Measurements from ENCODE around the gene BCAR3.

The BCAR3 gene

GRCh38 chr1:93640656-93641440 is 40.8 kb downstream of the BCAR3 start:
- no peak for DNase-seq (ENCODE audit: low read depth in 2 of 2, low spot score in 1 of 2)

GRCh38 chr1:93638981-93639380 is 42.7 kb downstream of the BCAR3 start:
- DNase-seq (ENCODE audit: low read depth in 2 of 2, low spot score in 1 of 2), result no peak

- DNase-seq (ENCODE audit: low read depth in 2 of 2, low spot score in 1 of 2), result no peak
These were observed 43.3 kb downstream of the BCAR3 start for GRCh38 chr1:93638307-93638847.

GRCh38 chr1:93636712-93637111 is 44.9 kb downstream of the BCAR3 start:
- DNase-seq (ENCODE audit: low read depth in 2 of 2, low spot score in 1 of 2), result no peak

GRCh38 chr1:93635614-93636543 is 45.8 kb downstream of the BCAR3 start:
- no peak for DNase-seq (ENCODE audit: low read depth in 2 of 2, low spot score in 1 of 2)

GRCh38 chr1:93633313-93633712 is 48.3 kb downstream of the BCAR3 start:
- no peak for DNase-seq (ENCODE audit: low read depth in 2 of 2, low spot score in 1 of 2)

GRCh38 chr1:93631626-93632365 is 49.8 kb downstream of the BCAR3 start:
- no peak for DNase-seq (ENCODE audit: low read depth in 2 of 2, low spot score in 1 of 2)

GRCh38 chr1:93630168-93630567 is 51.5 kb downstream of the BCAR3 start:
- DNase-seq (ENCODE audit: low read depth in 2 of 2, low spot score in 1 of 2), result no peak

GRCh38 chr1:93629101-93630059 is 52.3 kb downstream of the BCAR3 start:
- no peak for DNase-seq (ENCODE audit: low read depth in 2 of 2, low spot score in 1 of 2)

GRCh38 chr1:93628681-93629080 is 53.0 kb downstream of the BCAR3 start:
- DNase-seq (ENCODE audit: low read depth in 2 of 2, low spot score in 1 of 2), result no peak

- DNase-seq (ENCODE audit: low read depth in 2 of 2, low spot score in 1 of 2), result no peak
These were observed 55.9 kb downstream of the BCAR3 start for GRCh38 chr1:93625582-93626327.

- DNase-seq (ENCODE audit: low read depth in 2 of 2, low spot score in 1 of 2), result no peak
These were observed 57.8 kb downstream of the BCAR3 start for GRCh38 chr1:93623875-93624274.

GRCh38 chr1:93623436-93623835 is 58.2 kb downstream of the BCAR3 start:
- no peak for DNase-seq (ENCODE audit: low read depth in 2 of 2, low spot score in 1 of 2)

- DNase-seq (ENCODE audit: low read depth in 2 of 2, low spot score in 1 of 2), result no peak
These were observed 60.4 kb downstream of the BCAR3 start for GRCh38 chr1:93621246-93621645.

- no peak for DNase-seq (ENCODE audit: low read depth in 2 of 2, low spot score in 1 of 2)
These were observed 60.8 kb downstream of the BCAR3 start for GRCh38 chr1:93620841-93621210.

GRCh38 chr1:93620172-93620840 is 61.3 kb downstream of the BCAR3 start:
- DNase-seq (ENCODE audit: low read depth in 2 of 2, low spot score in 1 of 2), result no peak

GRCh38 chr1:93619507-93620171 is 62.0 kb downstream of the BCAR3 start:
- no peak for DNase-seq (ENCODE audit: low read depth in 2 of 2, low spot score in 1 of 2)
